Activated CD8-positive, alpha-beta memory T cell treated with anti-CD3 and anti-CD28 coated beads, Interleukin-2, amount 50 U/mL, for 48 hours (primary cell): Measurements from ENCODE around the gene NME7.
"Not testable (repeated sequence)": the region's sequence is repeated elsewhere in the genome, so short reads cannot be mapped to it uniquely, and the experiment has no call there.

Experiments used
- DNase-seq: peaks from one replicate; pipeline ENCODE4 v3.0.0-alpha.2; 2020

The NME7 gene

DNA sequence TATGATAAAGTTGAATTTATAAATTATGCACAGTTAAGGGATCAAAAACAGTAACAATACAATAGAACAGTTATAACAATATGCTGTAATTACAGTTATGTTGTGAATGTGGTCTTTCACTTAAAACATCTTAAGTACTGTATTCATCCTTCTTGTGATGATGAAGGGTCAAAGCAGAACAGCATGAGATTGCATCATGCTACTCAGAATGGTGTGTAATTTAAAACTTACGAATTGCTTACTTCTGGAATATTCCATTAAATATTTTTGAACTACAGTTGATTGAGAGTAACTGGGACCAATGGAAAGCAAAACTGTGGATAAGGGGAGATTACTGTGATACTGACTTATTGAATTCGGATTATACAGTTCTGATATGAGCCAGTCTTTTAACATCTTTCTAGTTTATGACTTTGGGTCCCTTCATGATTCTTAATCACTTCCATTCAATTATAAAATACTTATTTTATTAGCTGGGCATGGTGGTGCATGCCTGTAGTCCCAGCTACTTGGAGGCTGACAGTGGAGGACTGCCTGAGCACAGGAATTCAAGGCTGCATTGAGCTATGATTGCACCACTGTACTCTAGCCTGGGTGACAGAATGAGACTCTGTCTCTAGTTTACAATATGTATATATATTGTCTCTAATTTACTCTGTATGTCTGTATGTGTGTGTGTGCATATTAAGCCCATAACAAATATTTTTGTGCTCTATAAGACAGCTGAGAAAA, 217.9 kb downstream of the NME7 start:
- DNase-seq = no peak

DNA sequence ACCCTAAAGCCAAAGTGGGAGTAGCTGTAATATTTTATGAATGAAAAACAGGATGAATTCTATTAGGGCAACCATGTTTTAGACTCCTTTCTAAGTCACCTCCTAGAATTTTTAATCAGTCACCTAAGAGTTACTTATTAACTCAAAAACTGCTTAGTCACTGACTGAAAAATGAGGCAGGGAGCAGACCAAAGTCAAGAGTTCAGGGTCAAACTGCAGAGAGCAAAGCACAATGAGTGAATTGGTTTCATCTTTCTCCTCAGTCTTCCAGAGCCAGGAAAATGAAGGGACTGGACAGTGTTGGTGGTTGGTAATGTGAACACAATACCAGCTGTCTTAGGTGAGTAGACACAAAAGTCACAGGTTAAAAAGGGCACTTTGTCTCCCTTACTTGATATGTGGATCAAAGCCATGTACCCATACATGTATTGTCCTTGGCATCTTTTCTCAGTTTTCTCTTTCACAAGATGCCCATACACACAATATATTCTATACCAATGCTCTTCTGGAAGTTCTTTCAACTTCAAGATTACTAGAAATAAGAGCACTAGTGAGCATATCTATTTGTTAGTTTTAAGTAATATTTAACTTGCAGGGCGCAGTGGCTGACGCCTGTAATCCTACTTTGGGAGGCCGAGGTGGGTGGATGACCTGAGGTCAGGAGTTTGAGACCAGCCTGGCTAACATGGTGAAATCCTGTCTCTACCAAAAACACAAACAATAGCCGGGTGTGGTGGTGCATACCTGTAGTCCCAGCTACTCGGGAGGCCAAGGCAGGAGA, 218.9 kb downstream of the NME7 start:
- no peak for DNase-seq

DNA sequence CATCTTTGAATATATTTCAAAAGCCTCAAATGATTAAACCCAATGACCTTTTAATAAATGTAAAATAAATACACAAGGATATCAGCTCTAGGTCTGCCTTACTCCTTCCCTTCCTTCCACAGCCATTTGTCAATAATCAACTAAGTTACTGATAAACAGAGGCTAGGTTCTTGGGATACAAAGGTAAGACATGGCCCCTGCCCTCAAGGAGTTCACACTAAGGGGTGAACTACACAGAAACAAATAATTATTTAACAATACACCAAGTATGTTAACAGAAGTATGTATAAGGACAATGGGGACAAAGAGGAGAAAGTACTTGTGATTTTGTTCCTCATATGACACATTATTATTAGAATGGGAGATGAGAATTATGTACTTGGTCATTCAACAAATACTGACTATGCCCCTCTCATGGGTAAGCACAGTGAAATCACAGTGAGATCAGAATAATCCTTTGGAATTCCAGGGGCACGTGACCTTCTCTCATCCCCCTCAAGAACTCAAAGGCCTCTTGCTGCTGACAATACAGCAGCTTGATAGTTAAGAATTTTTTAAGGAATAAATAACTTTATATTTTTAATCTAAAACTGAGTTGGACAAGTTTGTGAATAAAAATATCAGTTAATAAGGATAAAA, 220.9 kb downstream of the NME7 start:
- DNase-seq = no peak

DNA sequence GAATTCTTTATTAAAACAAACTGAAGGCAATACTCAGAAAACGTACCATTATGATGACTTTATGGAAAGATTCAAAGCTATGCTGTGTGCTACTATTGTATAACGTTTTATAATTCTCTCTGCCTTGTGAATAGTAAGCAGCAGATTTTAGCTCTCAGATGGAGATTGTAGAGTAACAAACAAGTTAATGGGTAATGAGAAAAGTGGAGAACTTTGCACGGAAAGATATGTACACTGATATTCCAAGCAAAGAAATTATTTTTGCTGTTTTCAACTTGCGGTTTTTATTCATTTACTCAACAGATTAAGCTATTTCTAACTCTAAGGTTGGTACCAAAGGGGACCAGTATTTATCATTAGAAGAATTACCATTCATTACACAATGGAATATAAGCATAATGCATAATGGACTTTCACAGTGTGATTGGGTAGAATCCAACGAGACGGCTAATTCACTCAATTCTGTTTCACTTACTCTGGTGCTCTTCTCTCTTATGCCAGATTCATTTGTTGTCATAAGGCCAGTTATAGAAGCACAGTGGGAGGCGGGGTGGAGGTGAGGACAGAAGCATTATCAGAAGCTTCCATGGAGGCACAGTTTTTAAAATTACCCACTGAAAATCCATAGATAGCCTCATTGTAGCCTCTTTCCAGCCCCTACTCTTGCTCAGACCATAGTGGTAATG, 222.5 kb downstream of the NME7 start:
- DNase-seq = no peak

DNA sequence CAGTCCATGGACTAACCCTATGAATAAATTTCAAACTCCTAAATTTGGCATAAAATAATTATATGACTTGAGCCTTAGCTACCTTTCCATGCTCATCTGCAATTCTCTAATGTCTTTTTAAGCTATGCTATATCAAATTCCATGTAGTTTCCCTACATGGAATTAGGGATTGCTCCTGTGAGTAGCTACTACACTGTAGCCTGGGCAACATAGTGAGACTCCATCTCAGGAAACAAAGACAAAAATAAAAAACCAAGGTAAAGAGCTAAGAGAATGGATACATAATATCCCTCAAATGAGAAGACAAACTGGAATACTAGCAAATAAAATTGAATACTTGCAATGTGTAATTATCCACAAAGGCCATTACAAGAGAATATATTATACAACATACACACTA, 223.6 kb downstream of the NME7 start:
- DNase-seq = no peak

DNA sequence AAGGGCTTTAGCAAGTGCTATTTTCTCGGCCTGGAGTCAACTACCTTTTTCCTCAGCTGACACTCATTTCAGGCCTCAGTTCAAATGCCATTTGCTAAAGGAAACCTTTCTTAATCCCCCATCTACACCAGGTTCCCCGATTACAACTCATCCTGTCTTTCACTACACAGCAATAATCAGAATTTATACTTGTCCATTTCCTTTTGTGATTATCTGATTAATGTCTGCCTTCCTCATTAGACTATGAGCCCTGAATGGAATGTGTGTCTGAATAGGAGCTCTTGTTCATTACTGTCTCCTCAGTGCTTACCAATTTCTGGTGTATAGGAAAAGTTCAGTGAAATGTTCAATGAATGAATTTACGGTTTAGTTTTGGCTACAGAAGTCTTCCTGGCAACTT, 224.3 kb downstream of the NME7 start:
- no peak for DNase-seq

DNA sequence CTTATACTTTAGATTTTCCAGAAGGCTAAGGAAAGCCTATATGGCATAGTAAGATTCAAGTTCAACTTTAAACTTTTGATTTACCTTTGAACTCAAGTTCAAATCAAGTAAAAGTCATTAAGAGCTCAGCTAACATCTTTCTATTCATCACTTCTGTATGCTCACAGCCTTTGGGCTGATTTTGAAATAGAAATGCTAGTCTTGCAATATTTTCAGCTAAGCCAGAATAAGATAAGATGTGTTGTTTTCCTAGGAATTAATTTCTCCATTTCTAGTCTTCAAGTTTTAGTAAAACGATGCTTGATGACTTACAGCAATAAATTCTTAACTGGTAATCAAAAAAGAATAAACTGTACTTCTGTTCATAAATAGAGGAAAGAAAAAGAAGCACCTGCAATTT, 225.5 kb downstream of the NME7 start:
- no peak for DNase-seq

DNA sequence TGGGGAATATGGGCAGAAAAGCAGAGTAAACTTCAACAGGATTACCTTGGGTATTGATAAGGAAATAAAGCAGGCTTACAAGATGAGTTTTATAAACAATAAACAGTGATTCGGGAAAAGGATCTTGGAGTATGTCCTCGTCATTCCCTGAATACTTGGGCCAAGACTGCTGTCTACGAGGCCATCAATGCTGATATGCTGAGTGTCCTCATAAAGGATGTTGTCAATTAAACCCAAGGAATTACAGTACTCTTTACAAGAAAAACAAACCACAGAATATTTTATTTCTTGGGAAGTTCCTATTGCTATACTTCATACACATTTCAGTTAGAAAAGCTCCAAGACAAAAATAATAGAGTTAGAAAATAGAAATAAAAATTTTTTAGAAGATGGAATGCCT, 226.2 kb downstream of the NME7 start:
- no peak for DNase-seq

DNA sequence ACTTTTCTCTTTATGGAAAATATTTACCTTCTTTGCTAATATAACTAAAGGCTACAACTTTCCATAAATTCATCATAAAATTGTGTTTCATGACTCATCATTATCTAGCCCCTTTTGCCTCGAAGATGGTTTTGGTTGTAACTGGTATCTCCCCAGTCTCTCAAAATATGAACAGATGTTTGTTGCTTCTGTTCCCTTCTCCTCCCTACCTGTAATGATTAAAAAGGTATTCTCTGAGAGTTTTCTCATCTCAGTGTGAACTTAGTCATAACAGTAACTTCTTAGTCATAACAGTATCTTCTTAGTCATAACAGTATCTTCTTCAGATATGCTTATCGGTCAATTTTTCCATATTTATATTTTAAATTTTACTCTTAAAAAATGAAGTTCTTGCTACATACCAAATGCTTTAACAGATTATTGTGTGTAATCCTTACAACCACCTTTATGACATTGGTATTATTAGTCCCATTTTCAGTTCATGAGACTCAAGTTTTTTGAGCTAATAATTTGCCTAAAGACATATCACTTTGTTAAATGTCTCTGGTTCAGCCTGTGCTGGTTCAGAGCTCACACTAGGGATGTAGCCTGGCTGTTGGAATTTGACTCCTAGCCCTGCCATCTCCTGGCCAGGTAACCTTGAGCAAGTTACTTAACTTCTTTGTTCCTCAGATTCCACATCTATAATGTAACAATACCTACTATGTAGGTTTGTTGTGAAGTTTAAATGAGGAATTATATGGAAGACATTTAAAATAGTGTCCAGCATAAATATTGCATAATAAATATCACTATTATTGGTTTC, 228.5 kb downstream of the NME7 start:
- no peak for DNase-seq

DNA sequence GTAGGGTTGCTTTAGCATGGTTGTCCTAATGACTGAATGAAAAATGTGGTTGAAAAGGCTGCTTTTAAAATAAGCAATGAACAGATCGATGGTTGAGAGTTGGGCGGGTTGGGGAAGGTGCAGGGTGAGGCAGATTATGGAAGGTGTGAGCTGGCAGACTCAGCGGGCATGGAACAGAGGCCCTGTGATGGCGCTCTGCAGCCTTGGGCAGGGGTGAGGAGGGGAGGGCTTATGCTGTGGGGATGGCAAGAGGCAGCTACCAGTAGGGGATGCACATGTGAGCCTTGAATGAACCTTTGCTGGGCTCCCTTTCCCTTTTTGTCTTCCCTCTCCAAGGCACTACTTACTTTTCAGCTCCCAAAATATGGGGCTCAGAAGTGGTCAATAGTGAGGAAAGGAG, 230.2 kb downstream of the NME7 start:
- no peak for DNase-seq

DNA sequence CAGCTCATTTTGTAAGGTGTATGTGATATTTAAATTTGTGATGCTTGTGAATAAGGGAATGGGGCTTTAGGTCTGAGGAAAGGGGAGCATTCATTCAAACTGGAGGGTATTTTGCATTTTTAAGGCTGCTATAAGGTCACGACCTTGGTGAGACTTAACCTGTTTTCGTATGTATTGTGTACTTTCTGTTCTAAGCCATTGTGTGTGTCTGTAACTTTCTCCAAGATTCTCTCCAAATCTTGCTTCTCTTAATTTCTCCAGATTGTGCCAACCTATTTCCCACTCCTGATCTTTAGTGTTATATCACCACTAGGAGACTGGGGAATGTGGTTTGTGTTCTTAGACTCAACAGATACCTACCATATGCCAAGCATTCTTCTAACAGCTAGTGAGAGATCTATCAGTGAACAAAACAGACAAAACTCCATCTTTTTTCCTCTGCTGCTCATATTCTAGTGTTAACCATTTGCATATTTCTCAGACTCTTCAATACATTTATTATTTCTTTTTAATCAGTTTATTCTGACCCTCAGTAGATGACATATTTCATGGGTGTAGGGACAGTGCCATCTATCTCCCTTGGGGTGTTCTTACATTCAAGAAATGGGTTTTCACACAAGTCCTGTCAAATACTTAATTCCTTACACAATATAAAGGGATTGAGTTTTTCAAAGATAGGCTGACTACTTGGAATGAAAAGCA, 233.6 kb downstream of the NME7 start:
- DNase-seq = no peak

DNA sequence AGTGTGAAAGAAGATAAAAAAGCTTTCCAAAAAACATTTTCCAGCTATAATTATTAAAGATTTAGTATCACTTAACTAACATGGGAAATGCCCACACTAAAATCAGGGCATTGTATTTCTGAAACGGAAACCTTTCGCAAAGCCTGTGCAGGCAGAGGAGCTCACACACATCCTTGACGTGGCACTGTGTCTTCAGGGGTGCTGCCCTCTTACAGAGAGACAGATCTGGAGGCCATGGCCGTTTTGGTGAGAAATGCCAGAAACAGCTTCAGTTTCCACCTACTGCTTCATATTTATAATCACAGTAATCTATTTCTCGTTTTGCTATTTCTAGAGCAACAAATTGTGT, 234.4 kb downstream of the NME7 start:
- DNase-seq = no peak

DNA sequence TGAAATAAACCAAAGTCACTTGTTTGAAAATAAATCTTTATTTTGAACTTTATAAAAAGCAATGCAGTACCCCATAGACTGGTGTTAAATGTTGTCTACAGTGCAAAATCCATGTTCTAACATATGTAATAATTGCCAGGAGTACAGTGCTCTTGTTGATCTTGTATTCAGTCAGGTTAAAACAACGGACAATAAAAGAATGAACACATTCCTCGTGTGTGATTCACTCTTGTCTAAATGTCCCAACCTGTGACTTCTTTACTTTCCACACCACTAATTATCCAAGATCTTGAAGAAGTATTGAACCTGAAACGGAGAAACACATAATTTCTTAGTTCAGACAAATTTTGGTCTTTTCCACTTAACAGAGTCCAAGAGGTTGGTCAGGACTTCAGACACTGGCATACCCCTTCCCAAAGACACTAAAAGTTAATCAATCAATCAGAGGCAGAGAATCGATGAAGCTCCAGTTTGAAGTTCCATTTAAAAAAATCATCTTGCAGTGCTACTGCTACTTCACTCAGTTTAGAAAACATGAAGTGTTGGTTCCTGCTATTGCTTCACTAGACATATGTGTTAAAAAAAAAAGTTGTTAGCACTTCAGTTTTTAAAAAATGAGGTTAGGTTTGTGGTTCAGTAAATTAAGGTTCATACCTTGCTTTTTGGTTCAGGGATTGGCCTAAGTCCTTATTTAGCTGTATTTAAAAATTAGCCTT, 234.9 kb downstream of the NME7 start:
- no peak for DNase-seq

DNA sequence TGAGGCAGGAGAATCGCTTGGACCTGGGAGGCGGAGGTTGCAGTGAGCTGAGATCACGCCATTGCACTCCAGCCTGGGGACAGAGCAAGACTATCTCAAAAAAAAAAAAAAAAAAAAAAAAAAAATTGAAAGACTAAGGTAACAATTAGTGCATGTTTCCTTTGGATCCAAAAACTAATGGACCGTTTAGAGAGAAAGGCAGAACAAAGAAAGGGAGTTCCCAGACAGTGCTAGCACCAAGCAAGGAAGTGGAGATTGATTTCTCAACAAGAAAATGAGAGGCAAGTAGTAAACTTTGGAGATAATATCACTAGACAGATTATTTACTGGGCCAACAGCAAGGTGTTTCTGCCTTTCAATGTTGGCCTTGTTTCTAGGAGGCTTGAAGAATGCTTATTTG, 236.9 kb downstream of the NME7 start:
- no peak for DNase-seq

DNA sequence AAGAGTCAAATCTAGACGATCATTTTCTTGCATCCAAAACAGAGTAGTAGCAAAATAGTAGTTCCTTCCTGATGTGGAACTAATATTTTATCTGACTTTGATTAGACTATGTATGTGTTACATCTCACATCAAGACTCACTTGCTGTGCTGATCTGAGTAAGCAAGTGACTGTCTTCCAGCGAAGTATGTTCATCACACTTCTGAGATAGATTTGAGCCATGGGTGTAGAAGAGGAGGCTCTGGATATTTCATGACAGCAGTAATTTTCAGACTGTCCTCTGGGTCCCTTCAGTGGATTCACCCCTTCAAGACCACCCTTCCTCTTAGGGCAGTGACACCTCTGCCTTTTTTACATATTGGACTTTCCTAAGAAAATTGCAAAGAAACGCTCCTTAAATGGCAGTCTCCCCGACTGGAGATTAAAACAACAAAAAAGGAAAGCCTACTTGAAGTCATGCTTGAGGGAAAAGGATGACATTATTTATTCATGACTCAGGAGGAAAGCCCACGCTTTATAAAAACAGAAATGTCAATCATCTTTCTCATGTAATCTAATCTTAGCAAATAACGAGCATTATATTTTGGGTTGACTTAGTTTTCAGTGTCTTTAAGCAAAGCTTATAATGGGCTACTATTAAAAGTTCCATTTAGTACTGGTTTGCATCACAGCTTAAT, 238.3 kb downstream of the NME7 start:
- no peak for DNase-seq

DNA sequence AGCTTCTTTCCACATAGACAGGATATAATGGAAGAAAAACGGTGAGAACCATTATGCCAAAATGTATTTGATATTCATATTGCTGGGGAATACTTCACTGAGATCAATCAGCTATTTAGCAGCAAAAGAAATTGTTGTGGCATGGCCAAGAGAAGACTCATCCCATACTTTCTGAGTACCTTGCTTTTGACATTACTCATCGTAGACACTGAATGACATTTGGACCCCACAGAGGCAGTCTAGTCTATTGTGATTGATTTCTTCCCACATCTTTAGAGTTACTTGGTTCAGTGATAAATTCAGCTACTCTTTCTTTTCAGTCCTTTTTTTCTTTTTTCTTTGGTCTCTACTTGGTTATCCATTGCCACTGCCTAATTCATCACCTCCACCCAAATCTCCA, 239.0 kb downstream of the NME7 start:
- DNase-seq = no peak

DNA sequence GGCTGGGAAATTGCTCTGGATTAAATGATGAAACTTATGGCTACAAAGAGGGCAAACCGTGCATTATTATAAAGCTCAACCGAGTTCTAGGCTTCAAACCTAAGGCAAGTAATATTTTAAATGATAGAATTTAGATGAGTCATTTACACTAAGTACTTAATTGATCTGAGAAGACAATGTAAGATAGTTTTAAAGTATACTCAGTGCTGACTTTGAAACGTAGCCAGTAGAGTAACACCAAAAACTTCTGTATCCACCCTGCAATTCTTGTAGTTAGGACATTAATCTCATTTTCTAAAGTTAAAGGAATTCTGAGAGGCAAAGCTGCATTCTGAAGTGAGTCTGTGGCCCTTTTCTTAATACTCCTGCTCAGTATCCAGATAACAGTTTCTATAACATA, 240.3 kb downstream of the NME7 start:
- no peak for DNase-seq

DNA sequence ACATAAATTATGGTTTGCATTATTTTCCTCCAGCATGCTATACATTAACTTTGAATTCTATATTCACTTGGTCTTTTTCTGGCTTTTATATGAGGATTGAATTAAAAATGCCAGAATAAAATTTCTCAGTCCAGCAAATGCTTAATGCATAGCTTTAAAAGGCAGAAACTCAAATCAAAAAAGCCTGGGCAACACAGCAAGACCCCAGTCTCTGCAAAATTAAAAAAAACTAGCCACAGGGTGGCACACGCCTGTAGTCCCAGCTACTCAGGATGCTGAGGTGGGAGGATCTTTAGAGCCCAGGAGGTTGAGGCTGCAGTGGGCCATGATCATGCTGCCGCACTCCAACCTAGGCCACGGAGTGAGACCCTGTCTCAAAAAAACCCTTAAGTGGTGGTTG, 241.3 kb downstream of the NME7 start:
- DNase-seq = no peak

DNA sequence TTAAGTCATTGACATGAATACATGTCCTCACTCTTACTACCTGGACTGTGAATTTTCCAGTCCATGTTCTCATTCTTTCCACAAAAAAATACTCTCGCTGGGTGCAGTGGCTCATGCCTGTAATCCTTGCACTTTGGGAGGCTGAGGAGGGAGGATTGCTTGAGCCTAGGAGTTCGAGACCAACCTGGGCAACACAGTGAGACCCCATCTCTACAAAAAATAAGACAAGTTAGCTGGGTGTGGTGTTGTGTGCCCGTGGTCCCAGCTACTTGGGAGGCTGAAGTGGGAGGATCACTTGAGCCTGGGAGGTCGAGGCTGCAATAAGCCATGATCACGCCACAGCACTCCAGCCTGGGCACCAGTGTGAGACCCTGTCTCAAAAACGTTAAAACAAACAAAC, 242.0 kb downstream of the NME7 start:
- DNase-seq = not testable (repeated sequence)

DNA sequence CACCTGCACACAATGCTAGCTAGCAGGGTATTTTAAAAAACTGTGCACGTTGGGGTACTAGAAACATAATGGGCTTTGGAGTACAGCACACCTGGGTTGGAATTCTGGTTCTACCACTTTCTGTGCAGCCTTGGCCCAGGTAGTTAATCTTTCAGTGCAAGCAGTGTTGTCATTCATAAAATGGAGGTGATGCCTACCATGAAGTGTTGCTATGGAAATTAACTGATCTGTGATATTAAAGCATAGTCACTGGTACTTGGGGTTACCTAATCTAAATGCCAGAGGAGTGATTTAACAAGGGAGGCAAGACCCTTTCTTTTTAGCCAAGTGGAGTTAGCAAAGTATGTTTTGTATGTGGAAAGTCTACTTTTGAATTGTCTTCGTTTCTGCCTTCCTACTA, 243.1 kb downstream of the NME7 start:
- DNase-seq = no peak

DNA sequence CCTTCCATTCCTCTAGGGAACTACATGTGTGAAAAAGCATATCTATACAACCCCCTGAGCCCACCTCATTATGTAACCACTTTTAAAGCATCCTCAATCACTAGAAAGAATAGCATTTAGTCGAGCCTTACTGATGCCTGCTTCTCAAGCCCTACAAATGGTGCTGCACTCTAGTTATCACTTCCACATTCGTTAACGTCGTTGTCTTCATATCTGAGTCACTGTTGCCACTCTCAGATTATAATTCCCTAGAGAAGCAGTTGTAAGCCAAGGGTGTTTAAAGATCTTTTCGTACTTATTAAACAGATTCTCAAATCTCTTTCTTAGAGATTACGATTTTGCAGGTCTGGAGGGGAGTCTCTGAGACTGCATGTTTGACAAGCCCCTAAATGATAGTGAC, 244.6 kb downstream of the NME7 start:
- no peak for DNase-seq
